H1 (cell line): ENCODE results near the gene DNAI1.

Source experiments
- ASH2L ChIP-seq: fragments of 200-600, 300-600 bp; sonication (generic); IDR thresholded peaks from one replicate; pipeline ENCODE4 v1.7.1; 2017; ENCODE audit warnings: low read length
- CTCF ChIP-seq, 3 experiments: IDR thresholded peaks; 1 replicate in 2 of 3; 2 replicates in 1 of 3; pipeline versions ENCODE4 v1.5.1 to v1.6.1; 2011; ENCODE audit warnings: low read length in 3 of 3, mild to moderate bottlenecking in 3 of 3, inconsistent platforms in 2 of 3, low read depth in 1 of 3, moderate library complexity in 1 of 3; ENCODE audit not compliant: insufficient read depth in 1 of 3; ENCODE audit errors: control extremely low read depth in 1 of 3
- POLR2AphosphoS5 ChIP-seq: IDR thresholded peaks from 2 replicates; pipeline ENCODE4 v1.6.1; 2011; ENCODE audit warnings: low read depth, low read length
- RFX5 ChIP-seq: IDR thresholded peaks from 2 replicates; pipeline ENCODE4 v1.6.1; 2011; ENCODE audit warnings: low read depth, low read length, improper control_type of control experiment, borderline replicate concordance

GRCh38 chr9:34485822-34486221 lies 27.2 kb downstream of the DNAI1 start:
- TF ChIP-seq ASH2L, result no peak
- TF ChIP-seq RFX5, result no peak
- TF ChIP-seq POLR2AphosphoS5, result no peak
- no peak for TF ChIP-seq CTCF (IDR thresholded peaks at IDR 0.05; ENCODE audit: control extremely low read depth in 1 of 3, insufficient read depth in 1 of 3, low read depth in 1 of 3, low read length in 3 of 3)
